GM12878 (cell line): Measurements from ENCODE around the gene CNR1. TPM values are rescaled to one million over a fixed set of nuclear protein-coding genes. Genes with fewer than 3 reads are reported as not detected.

Experiments
- ASH2L ChIP-seq: fragments of 300-600, 200-600 bp; sonication (generic); IDR thresholded peaks from 2 replicates; pipeline ENCODE4 v1.6.1; 2017; ENCODE audit warnings: low read depth, mild to moderate bottlenecking, borderline replicate concordance
- CREB1 ChIP-seq: IDR thresholded peaks from 2 replicates; pipeline ENCODE4 v1.6.1; 2012; ENCODE audit warnings: low read depth, mild to moderate bottlenecking, inconsistent platforms
- EED ChIP-seq: sonication (generic); IDR thresholded peaks from 2 replicates; pipeline ENCODE4 v1.6.1; 2016; ENCODE audit warnings: antibody characterized with exemption, low read depth
- FOS ChIP-seq: IDR thresholded peaks from 3 replicates; pipeline ENCODE4 v1.6.1; 2011; ENCODE audit warnings: borderline replicate concordance; ENCODE audit not compliant: insufficient read length; ENCODE audit errors: extremely low read depth
- HSF1 ChIP-seq: fragments of 150-350 bp; IDR thresholded peaks from 2 replicates; pipeline ENCODE4 v1.6.1; 2014; ENCODE audit warnings: mild to moderate bottlenecking, low read depth, low read length
- MTA3 ChIP-seq: IDR thresholded peaks from 2 replicates; pipeline ENCODE4 v1.6.1; 2012; ENCODE audit warnings: low read length, inconsistent platforms, borderline replicate concordance
- MXI1 ChIP-seq: fragments of 150-350 bp; IDR thresholded peaks from 2 replicates; pipeline ENCODE4 v1.6.1; 2011; ENCODE audit warnings: low read depth, mild to moderate bottlenecking, inconsistent platforms, low read length, improper control_type of control experiment
- RELA ChIP-seq: fragments of 450-650 bp; IDR thresholded peaks from 2 replicates; pipeline ENCODE4 v1.8.0; 2014; ENCODE audit warnings: borderline replicate concordance; ENCODE audit not compliant: partially characterized antibody
- SP1 ChIP-seq: IDR thresholded peaks from one replicate; pipeline ENCODE4 v1.6.1; 2011; ENCODE audit warnings: low read depth, low read length
- TCF7 ChIP-seq: IDR thresholded peaks from 2 replicates; pipeline ENCODE4 v1.6.1; 2014; ENCODE audit warnings: antibody characterized with exemption, borderline replicate concordance
- USF2 ChIP-seq: IDR thresholded peaks from 2 replicates; pipeline ENCODE4 v1.6.1; 2011; ENCODE audit warnings: low read depth, low read length, improper control_type of control experiment, borderline replicate concordance
- ZNF592 ChIP-seq: fragments of 450-650 bp; IDR thresholded peaks from 2 replicates; pipeline ENCODE4 v1.6.1; 2017; ENCODE audit warnings: mild to moderate bottlenecking, moderate library complexity
- polyA plus RNA-seq, 11 experiments: library from polyadenylated mRNA; depleted of rRNA in 4 of 11; unstranded in 6 of 11; stranded (reverse) in 5 of 11; fragments of >200 nt; fragmentation: Nextera tagmentation in 4 of 11; fragmentation: Illumina TruSeq in 1 of 11; extraction: Ambion mirVana in 4 of 11; extraction: Trizol in 1 of 11; gene quantifications; 1 replicate in 1 of 11; 2 replicates in 10 of 11; pipeline versions ENCODE4 v1.2.1 to v1.2.3, GENCODE V29; 2011 to 2016; ENCODE audit warnings: inconsistent platforms in 2 of 11, missing spikeins in 2 of 11, low read depth in 1 of 11
- total RNA-seq, 4 experiments: library from RNA; depleted of rRNA in 3 of 4; stranded (reverse); fragments of >200 nt in 3 of 4; fragmentation: Illumina TruSeq in 1 of 4; extraction: Trizol in 1 of 4; gene quantifications; 2 replicates each; pipeline versions ENCODE4 v1.2.1 to v1.2.3, GENCODE V29; 2013 to 2021

Gene CNR1
- total and polyA plus RNA-seq, 10 of the 15 experiments (the other 5 are each of a cell fraction or from before 2014, with no cell fraction given): 2.2 to 15.4 (median 8.5) TPM

GRCh38 chr6:88144637-88145297, 21.4 kb downstream of the CNR1 start (continued):
- TF ChIP-seq ZNF592: no peak
- no peak for TF ChIP-seq USF2
- TF ChIP-seq RELA: peak; percentile 19
- no peak for TF ChIP-seq ASH2L
- TF ChIP-seq MXI1: no peak
- peak; percentile 74; the same call in 1 of the 2 replicates for TF ChIP-seq MTA3
- TF ChIP-seq SP1: no peak
- TF ChIP-seq TCF7: peak; percentile 78
- TF ChIP-seq HSF1: no peak
- no peak for TF ChIP-seq FOS
- TF ChIP-seq EED: peak; percentile 23; the same call in 1 of the 2 replicates
- TF ChIP-seq CREB1: 0 out of 2 replicates have a peak, but pooled peaks have one; percentile 7
